NCI-H2107 (cell line): Measurements from ENCODE around the gene CHRND.

ENCODE experiments used
- DNase-seq: peaks from one replicate; lab custom pipeline; 2025; lab: John Stamatoyannopoulos, UW

The CHRND gene

GRCh38 chr2:232525791-232526371, at the start of gene CHRND:
Gene CHRND (plus strand): TSS chr2:232526160. CDS start chr2:232526216, 56 bp downstream.
- no peak for DNase-seq

DNA sequence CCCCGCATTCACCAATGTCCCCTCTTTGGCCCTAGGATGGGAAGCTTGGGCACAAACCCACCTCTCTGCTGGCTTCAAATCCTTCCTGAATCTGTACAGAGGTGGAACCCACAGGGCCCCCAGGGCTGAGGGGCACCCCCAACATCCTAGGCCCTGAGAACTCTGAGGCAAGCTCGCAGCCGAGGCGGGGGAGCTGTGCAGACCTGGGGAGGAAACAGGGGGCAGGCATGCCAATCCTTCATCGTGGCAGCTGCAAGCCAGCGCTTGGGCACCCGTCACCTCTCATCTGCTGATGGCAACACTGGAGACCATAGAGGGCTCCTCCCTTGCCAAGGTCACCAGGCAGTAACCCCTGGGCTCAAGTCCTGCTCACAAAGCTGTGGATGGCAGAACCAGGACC, 49.2 kb upstream of the CHRND start:
- DNase-seq: no peak

DNA sequence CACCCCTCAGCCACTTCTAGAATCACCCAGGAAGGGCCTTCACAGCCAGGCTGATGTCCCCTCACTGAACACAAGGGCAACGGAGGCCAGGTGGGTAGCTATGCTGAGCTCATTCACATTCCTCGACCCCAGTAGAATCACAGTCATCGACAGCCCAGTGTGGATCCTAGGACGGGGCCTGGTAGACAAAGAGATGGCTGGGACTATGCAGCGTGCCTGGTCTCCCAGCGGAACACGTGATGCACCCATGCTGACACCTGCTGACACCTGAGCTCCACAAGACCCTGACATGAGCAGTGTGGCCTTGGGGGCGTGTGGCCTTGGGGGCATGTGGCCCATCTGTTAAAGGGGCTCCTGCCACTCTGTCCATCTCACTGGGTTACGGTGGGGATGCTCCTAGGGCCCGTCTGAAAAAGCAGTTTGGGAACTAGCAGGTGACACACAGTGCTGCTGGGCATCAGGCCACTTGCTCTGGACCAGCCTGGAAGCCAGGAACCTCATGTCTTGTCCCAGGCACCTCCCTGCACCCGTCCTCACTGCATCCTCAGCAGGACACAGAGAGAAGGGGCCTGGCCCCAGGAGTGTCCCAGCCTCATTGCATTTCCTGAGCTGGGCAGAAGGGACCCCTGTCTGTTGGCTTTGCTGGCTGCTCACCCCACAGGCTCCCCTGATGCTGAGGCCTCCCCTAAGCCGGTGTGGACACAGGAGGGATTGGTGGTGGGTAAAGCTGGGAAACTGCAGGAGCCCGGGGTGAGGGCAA, 48.0 kb upstream of the CHRND start:
- no peak for DNase-seq

- no peak for DNase-seq
Measured at GRCh38 chr2:232478571-232479340, 47.2 kb upstream of the CHRND start.

- DNase-seq: no peak
Measured at GRCh38 chr2:232479341-232480200, 46.4 kb upstream of the CHRND start.

- no peak for DNase-seq
Measured at GRCh38 chr2:232480201-232481190, 45.5 kb upstream of the CHRND start.

DNA sequence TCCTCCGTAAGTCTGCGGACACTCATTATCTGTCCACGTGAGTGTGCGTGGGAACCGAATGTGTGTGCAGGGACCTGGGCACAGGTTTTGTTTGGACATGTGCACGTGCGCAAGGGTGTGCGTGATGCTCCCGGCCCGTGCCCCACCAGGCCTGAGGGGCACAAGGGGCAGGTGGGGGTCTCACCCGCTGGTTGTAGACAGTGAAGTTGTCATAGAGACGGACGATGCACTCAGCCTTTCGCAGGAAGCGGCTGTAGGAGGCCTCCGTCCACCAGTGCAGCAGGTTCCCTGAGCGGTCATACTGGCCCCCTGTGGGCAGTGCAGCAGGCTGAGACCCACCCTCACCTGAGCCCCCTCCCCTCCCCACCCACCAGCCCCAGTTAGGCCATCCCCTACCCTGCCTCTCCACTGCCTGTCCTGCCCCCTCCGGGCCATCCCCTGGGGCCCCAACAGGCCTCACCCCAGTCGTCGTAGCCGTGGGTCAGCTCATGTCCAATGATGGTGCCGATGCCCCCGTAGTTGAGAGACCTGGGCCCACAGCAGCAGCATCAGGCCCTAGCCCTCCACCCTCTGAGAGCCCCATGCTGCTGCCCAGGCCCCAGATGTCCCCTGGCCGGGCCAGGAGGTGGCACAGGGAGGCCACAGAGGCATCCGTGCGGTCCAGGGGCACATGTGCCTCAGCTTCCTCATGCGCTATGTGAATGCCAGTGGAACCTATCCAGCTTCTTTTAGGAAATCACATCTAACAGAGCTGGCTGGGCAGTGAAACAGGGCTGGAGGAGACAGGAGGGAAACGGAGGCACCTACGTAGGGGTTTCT, 44.4 kb upstream of the CHRND start:
- no peak for DNase-seq

- DNase-seq: no peak
Measured at GRCh38 chr2:232482301-232483238, 43.4 kb upstream of the CHRND start.

- DNase-seq: no peak
Measured at GRCh38 chr2:232483311-232483922, 42.5 kb upstream of the CHRND start.

DNA sequence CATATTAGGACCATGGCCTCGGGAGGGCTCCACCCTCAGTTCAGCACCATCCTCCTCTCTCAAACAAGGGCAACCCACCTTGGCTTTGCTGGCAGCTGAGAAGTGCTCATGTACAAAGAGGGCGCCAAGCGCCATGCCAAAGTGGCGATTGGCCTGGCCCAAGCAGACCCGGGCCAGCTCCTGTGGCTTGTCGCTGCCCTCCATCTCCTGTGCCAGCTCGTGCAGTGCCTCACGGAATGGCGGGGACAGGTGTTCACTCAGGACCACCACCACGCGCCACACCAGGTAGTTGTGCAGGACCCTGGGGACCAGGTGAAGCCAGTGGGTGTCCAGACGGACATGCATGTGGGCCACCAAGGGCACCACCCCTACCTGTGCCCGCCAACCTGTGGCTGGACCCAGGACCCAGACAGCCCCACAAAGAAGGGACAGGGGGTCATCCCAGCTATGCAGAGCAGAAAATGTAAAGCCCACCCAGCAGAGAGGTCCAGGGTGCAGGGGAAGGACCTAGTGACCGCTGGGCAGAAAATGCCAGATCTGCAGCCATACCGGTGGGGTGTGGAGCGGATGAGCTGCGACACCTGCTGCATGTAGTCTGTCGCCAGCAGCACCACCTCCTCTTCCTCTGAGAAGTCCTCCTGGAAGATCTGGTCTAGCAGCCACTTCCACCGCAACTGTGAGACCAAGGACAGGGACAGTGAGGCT, 41.9 kb upstream of the CHRND start:
- no peak for DNase-seq

GRCh38 chr2:232484628-232485347, 41.2 kb upstream of the CHRND start:
- no peak for DNase-seq

- no peak for DNase-seq
Measured at GRCh38 chr2:232485348-232485756, 40.6 kb upstream of the CHRND start.

GRCh38 chr2:232485757-232486557, 40.0 kb upstream of the CHRND start:
- no peak for DNase-seq

GRCh38 chr2:232486558-232487384, 39.2 kb upstream of the CHRND start:
- DNase-seq: no peak

DNA sequence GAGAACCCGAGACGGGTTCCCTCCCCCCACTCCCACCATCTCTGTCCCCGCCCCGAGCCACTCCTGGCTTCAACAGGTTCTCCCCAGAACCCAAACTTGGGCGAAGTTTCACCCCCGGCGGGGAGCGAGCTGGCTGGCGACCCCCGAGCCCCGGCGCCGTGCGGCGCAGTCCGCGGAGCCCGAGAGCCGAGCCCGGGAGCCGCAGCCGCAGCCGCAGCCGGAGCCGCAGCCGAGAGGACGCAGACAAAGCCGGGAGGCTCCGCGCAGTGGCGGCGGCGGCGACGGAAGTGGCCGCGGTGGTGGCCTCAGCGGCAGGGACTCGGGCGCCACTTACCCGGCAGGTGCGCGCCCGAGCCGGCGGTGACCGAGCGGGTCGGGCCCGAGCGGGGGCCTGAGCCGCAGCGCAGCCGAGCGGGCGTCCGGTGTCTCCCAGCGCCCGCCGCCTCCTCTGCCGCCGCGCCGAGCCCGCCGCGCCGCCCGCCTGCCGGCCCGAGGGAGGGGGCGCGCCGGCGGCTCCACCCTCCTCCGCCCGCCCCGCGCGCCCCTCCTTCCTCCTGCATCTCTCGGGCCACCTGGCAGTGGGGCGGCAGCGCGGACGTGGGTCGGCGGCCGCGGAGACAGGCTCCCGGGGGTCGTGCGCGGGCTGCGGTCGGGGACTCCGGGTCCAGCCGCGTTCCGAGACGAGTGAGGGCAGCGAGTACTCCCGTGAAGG, 38.4 kb upstream of the CHRND start, which contains the start of gene ECEL1:
Gene ECEL1, minus strand, starts transcription at position 450 of the 712 bp plus-strand sequence. CDS start 1,181 bp downstream, outside the sequence.
- DNase-seq: no peak
